Kidney (tissue), 14 donors: ENCODE measurements around the gene AP2B1. TPM values are rescaled to one million over a fixed set of nuclear protein-coding genes. Genes with fewer than 3 reads are reported as not detected.

ENCODE experiments used
- DNase-seq, 5 donors: peaks; one replicate each; pipeline ENCODE4 v3.0.0-alpha.2; 2013 to 2020
- FAIRE-seq: peaks from 2 replicates; lab custom pipeline; 2012; peaks lifted over from hg19 to GRCh38; lab: Jason Lieb, UNC
- H3K27ac ChIP-seq, 2 donors: one replicate each; pipeline ENCODE4 v1.7.0; 2013; ENCODE audit warnings: low read depth in 2 of 2, low read length in 2 of 2, inconsistent platforms in 1 of 2
- H3K27me3 ChIP-seq: one replicate; pipeline ENCODE4 v1.7.1; 2013; ENCODE audit warnings: low read length, inconsistent platforms; ENCODE audit not compliant: control insufficient read depth, insufficient read depth
- H3K36me3 ChIP-seq, 3 donors: one replicate each; pipeline versions ENCODE4 v1.7.0 to v1.7.1; 2013; ENCODE audit warnings: low read length in 3 of 3, control low read depth in 1 of 3, inconsistent platforms in 1 of 3; ENCODE audit not compliant: insufficient read depth in 3 of 3, control insufficient read depth in 2 of 3
- H3K4me1 ChIP-seq, 3 donors: one replicate each; pipeline versions ENCODE4 v1.7.0 to v1.7.1; 2013; ENCODE audit warnings: low read length in 3 of 3, inconsistent platforms in 1 of 3, low read depth in 1 of 3; ENCODE audit not compliant: control insufficient read depth in 2 of 3, insufficient read depth in 2 of 3
- H3K4me3 ChIP-seq, 3 donors: one replicate each; pipeline versions ENCODE4 v1.7.0 to v1.8.1; 2013; ENCODE audit warnings: low read length in 3 of 3, control low read depth in 1 of 3, inconsistent platforms in 1 of 3
- H3K9ac ChIP-seq, 3 donors: one replicate each; pipeline versions ENCODE4 v1.7.0 to v1.7.1; 2013; ENCODE audit warnings: low read length in 3 of 3, control low read depth in 1 of 3, inconsistent platforms in 1 of 3
- H3K9me3 ChIP-seq, 3 donors: one replicate each; pipeline versions ENCODE4 v1.7.0 to v1.7.1; 2013; ENCODE audit warnings: low read length in 3 of 3, control low read depth in 1 of 3, inconsistent platforms in 1 of 3; ENCODE audit not compliant: control insufficient read depth in 2 of 3, insufficient read depth in 1 of 3
- CTCF ChIP-seq: IDR thresholded peaks from 3 replicates; pipeline ENCODE4 v1.5.1; 2012; ENCODE audit warnings: mild to moderate bottlenecking, moderate library complexity, borderline replicate concordance; ENCODE audit not compliant: insufficient read depth; ENCODE audit errors: extremely low read depth
- intact Hi-C: fragments of 100-400 bp; cut with DNase I; formaldehyde crosslinking; loops from one replicate; pipeline ENCODE4 v1.11.1; 2022
- polyA plus RNA-seq: library from polyadenylated mRNA; stranded (reverse); fragments of 350-450 nt; fragmentation: Illumina TruSeq; extraction: RNeasy Lipid Tissue Mini Kit (QIAGEN cat#74804); gene quantifications from one replicate; pipeline ENCODE4 v1.2.3, GENCODE V29; 2014; ENCODE audit warnings: low read depth, low replicate concordance; ENCODE audit not compliant: insufficient read depth
- total RNA-seq: library from RNA; stranded (reverse); fragmentation: NEBNext Ultra II Directional; extraction: Animal tissue kit (Norgen Biotek cat#: 25700); gene quantifications from one replicate; pipeline ENCODE4 v1.2.1, GENCODE V29; 2021
- donor health status: control.
- donor health status: control.
- donor health status: control.
- donor health status: control.
- donor health status: control.
- donor health status: DM: yes; HTN: yes; CAD: no.
- donor health status: Normal renal cell carcinoma (clear cell type).

Gene AP2B1
- total and polyA plus RNA-seq, 2 donors from 2014 or later: 74.0 to 242 TPM

- no peak overlapping the region for H3K9ac ChIP-seq
- no peak overlapping the region for H3K4me3 ChIP-seq
- H3K27ac ChIP-seq: no peak overlapping the region
- TF ChIP-seq CTCF: no peak
- intact Hi-C loops: no loop called here
- no peaks in the 10 kb centered on the region for H3K27me3 ChIP-seq
- FAIRE-seq (no peak), DNase-seq (no peak)
- H3K9me3 ChIP-seq: no peaks in the 10 kb centered on the region
- H3K36me3 ChIP-seq: peaks cover 0 to 15% (median 8%) of the 10 kb centered on the region in 3 donors
- H3K4me1 ChIP-seq: no peaks in the 10 kb centered on the region
Measured at GRCh38 chr17:35651467-35651866, 64.3 kb downstream of the AP2B1 start.

- H3K9me3 ChIP-seq: no peaks in the 10 kb centered on the region
- H3K27me3 ChIP-seq: no peaks in the 10 kb centered on the region
- peaks cover 0 to 17% (median 12%) of the 10 kb centered on the region in 3 donors for H3K36me3 ChIP-seq
- DNase-seq (no peak), FAIRE-seq (no peak)
- no peak overlapping the region for H3K27ac ChIP-seq
- no peak overlapping the region for H3K9ac ChIP-seq
- intact Hi-C loops: no loop called here
- no peak for TF ChIP-seq CTCF
- no peak overlapping the region for H3K4me3 ChIP-seq
- H3K4me1 ChIP-seq: no peaks in the 10 kb centered on the region
Measured at GRCh38 chr17:35653619-35654361, 66.7 kb downstream of the AP2B1 start.

GRCh38 chr17:35655303-35655702 lies 68.2 kb downstream of the AP2B1 start:
- Histone ChIP-seq H3K27me3 (no peaks in the 10 kb centered on the region), H3K27ac (no peak overlapping the region), H3K4me3 (no peak overlapping the region), H3K9ac (no peak overlapping the region), H3K36me3 (peaks cover 0 to 21% (median 12%) of the 10 kb centered on the region in 3 donors), H3K4me1 (no peaks in the 10 kb centered on the region), H3K9me3 (no peaks in the 10 kb centered on the region)
- no peak for TF ChIP-seq CTCF
- FAIRE-seq (no peak), DNase-seq (no peak)
- intact Hi-C loops: no loop called here
